ENCODE measurements around the gene NMRK1. TPM values are rescaled to one million over a fixed set of nuclear protein-coding genes. Genes with fewer than 3 reads are reported as not detected.

NMRK1 gene
- total RNA-seq, 2 experiments from 2014 or later = 17.0 to 33.2 TPM

DNA sequence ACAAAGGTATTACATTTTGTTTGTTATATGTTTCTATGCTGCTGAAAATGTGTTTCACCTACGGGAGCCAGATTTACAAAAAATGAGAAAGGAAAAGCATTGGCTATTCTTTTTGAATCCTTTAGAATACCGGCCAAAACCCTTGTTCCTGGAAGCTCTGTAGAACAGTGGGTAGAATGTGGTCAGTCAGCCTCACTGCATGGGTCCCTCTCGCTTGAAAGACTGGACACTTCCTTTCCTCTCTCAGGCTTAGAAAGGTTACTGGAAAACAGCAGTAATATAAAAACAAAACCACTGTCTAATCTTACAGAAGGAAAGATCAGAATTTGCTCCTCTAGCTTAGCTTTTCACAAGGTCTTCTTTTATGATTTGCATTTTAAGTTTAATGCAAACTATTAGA, 45.4 kb upstream of the NMRK1 start:
- no peak for DNase-seq (ENCODE audit: low spot score)
- Histone ChIP-seq H3K9me3 (ENCODE audit: low read length) (no peaks in the 10 kb centered on the region), H3K27ac (ENCODE audit: low read depth, low read length, poor library complexity, severe bottlenecking) (no peak overlapping the region), H2AFZ (ENCODE audit: low read length) (no peak overlapping the region), H3K36me3 (ENCODE audit: insufficient read depth, low read length) (peaks cover 66% of the 10 kb centered on the region), H3K4me1 (ENCODE audit: insufficient read depth, low read length, poor library complexity, severe bottlenecking) (no peaks in the 10 kb centered on the region), H3K4me3 (ENCODE audit: low read depth, low read length, poor library complexity, severe bottlenecking) (no peak overlapping the region), H3K9me2 (ENCODE audit: insufficient read depth, low read length) (no peaks in the 10 kb centered on the region), H3K79me2 (ENCODE audit: insufficient read depth, low read depth, low read length) (no peaks in the 10 kb centered on the region), H4K20me1 (ENCODE audit: insufficient read depth, low read length) (no peaks in the 10 kb centered on the region), H3K4me2 (ENCODE audit: low read length) (no peak overlapping the region)
- no peak for TF ChIP-seq EZH2phosphoT487 (IDR thresholded peaks at IDR 0.05; ENCODE audit: borderline replicate concordance, low read depth, low read length)
- TF ChIP-seq, protein P1, sequence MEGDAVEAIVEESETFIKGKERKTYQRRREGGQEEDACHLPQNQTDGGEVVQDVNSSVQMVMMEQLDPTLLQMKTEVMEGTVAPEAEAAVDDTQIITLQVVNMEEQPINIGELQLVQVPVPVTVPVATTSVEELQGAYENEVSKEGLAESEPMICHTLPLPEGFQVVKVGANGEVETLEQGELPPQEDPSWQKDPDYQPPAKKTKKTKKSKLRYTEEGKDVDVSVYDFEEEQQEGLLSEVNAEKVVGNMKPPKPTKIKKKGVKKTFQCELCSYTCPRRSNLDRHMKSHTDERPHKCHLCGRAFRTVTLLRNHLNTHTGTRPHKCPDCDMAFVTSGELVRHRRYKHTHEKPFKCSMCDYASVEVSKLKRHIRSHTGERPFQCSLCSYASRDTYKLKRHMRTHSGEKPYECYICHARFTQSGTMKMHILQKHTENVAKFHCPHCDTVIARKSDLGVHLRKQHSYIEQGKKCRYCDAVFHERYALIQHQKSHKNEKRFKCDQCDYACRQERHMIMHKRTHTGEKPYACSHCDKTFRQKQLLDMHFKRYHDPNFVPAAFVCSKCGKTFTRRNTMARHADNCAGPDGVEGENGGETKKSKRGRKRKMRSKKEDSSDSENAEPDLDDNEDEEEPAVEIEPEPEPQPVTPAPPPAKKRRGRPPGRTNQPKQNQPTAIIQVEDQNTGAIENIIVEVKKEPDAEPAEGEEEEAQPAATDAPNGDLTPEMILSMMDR (conservative IDR thresholded peaks at IDR 0.05; ENCODE audit: low read length) = no peak
- intact Hi-C loops (cut with micrococcal nuclease; ENCODE audit: unreplicated experiment) = no loop called here
- no TSS peak for BruUV-seq (replicated peaks)
- CTCF ChIA-PET (ENCODE audit: unreplicated experiment) = no interaction called here
- POLR2A ChIA-PET = interaction anchor here (0.7 kb wide), 2 partner anchors 282 to 1194 kb away, joined by 3 to 5 read pairs; no protein-coding TSS in a partner anchor

DNA sequence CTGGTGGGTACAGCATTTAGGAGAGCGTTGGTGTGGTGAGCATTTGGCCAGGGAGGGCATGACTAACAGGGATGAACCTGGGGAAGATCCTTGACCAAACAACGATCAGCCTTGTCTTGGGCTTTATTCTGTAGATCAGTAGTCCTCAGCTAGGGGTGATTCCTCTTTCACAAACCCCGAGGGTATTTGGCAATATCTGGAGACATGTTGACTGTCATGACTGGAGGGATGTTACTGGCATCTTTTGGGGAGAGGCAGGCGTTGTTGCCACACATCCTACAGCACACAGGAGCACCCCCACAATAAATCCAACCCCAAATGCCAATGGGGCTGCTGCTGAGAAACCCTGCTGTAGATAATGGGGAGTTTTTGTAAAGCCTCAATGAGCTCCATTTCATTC, 44.3 kb upstream of the NMRK1 start:
- Histone ChIP-seq H3K4me1 (ENCODE audit: insufficient read depth, low read length, poor library complexity, severe bottlenecking) (no peaks in the 10 kb centered on the region), H4K20me1 (ENCODE audit: insufficient read depth, low read length) (no peaks in the 10 kb centered on the region), H3K4me3 (ENCODE audit: low read depth, low read length, poor library complexity, severe bottlenecking) (no peak overlapping the region), H3K4me2 (ENCODE audit: low read length) (no peak overlapping the region), H2AFZ (ENCODE audit: low read length) (no peak overlapping the region), H3K9me2 (ENCODE audit: insufficient read depth, low read length) (no peaks in the 10 kb centered on the region), H3K36me3 (ENCODE audit: insufficient read depth, low read length) (peaks cover 60% of the 10 kb centered on the region), H3K79me2 (ENCODE audit: insufficient read depth, low read depth, low read length) (no peaks in the 10 kb centered on the region), H3K27ac (ENCODE audit: low read depth, low read length, poor library complexity, severe bottlenecking) (no peak overlapping the region), H3K9me3 (ENCODE audit: low read length) (no peaks in the 10 kb centered on the region)
- no peak for TF ChIP-seq EZH2phosphoT487 (IDR thresholded peaks at IDR 0.05; ENCODE audit: borderline replicate concordance, low read depth, low read length)
- TF ChIP-seq, protein P1 (conservative IDR thresholded peaks at IDR 0.05; ENCODE audit: low read length) = no peak
- BruUV-seq (replicated peaks) = no TSS peak
- intact Hi-C loops (cut with micrococcal nuclease; ENCODE audit: unreplicated experiment) = no loop called here
- DNase-seq (ENCODE audit: low spot score) = no peak
- ChIA-PET POLR2A (interaction anchor here (0.6 to 0.7 kb wide), 3 partner anchors 10 to 423 kb away, joined by 3 read pairs; no protein-coding TSS in a partner anchor), CTCF (ENCODE audit: unreplicated experiment) (no interaction called here)

DNA sequence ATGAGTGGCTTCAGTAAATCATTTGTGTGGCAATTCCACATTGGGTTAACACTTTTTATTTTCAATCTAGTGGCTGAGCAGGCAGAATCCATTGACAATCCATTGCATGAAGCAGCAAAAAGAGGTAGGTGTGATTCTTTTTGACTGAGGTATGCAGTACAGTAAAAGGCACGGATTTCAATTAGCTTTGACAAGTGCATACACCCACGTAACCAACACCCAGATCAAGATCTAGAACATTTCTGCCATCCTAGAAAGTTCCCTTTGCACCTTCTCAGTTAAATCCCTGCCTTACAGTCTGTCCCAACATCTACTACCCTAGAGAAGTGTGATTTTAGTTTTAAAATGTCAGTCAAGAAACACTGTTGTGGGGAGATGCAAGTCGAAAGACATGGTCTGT, 43.7 kb upstream of the NMRK1 start:
- DNase-seq (ENCODE audit: low spot score) = no peak

More for the DNA sequence above, 43.7 kb upstream of the NMRK1 start:
- intact Hi-C loops (cut with micrococcal nuclease; ENCODE audit: unreplicated experiment) = no loop called here
- CTCF ChIA-PET (ENCODE audit: unreplicated experiment) = interaction anchor here (0.5 kb wide), 1 partner anchor 41 kb away, joined by 3 read pairs; no protein-coding TSS in a partner anchor
- Histone ChIP-seq H3K36me3 (ENCODE audit: insufficient read depth, low read length) (peaks cover 55% of the 10 kb centered on the region), H3K4me2 (ENCODE audit: low read length) (no peak overlapping the region), H3K4me1 (ENCODE audit: insufficient read depth, low read length, poor library complexity, severe bottlenecking) (no peaks in the 10 kb centered on the region), H3K79me2 (ENCODE audit: insufficient read depth, low read depth, low read length) (no peaks in the 10 kb centered on the region), H4K20me1 (ENCODE audit: insufficient read depth, low read length) (no peaks in the 10 kb centered on the region), H3K9me3 (ENCODE audit: low read length) (no peaks in the 10 kb centered on the region), H3K4me3 (ENCODE audit: low read depth, low read length, poor library complexity, severe bottlenecking) (no peak overlapping the region), H3K27ac (ENCODE audit: low read depth, low read length, poor library complexity, severe bottlenecking) (no peak overlapping the region), H3K9me2 (ENCODE audit: insufficient read depth, low read length) (no peaks in the 10 kb centered on the region), H2AFZ (ENCODE audit: low read length) (no peak overlapping the region)
- POLR2A ChIA-PET = interaction anchor here (0.6 kb wide), 2 partner anchors 18 to 424 kb away, joined by 3 read pairs; no protein-coding TSS in a partner anchor
- no TSS peak for BruUV-seq (replicated peaks)
- TF ChIP-seq EZH2phosphoT487 (IDR thresholded peaks at IDR 0.05; ENCODE audit: borderline replicate concordance, low read depth, low read length) = no peak
- TF ChIP-seq, protein P1 (conservative IDR thresholded peaks at IDR 0.05; ENCODE audit: low read length) = no peak
